ENCODE data around the gene SCGB1D1.

- no peak for TF ChIP-seq POLR2A (IDR thresholded peaks at IDR 0.05)
- TF ChIP-seq, protein P1, sequence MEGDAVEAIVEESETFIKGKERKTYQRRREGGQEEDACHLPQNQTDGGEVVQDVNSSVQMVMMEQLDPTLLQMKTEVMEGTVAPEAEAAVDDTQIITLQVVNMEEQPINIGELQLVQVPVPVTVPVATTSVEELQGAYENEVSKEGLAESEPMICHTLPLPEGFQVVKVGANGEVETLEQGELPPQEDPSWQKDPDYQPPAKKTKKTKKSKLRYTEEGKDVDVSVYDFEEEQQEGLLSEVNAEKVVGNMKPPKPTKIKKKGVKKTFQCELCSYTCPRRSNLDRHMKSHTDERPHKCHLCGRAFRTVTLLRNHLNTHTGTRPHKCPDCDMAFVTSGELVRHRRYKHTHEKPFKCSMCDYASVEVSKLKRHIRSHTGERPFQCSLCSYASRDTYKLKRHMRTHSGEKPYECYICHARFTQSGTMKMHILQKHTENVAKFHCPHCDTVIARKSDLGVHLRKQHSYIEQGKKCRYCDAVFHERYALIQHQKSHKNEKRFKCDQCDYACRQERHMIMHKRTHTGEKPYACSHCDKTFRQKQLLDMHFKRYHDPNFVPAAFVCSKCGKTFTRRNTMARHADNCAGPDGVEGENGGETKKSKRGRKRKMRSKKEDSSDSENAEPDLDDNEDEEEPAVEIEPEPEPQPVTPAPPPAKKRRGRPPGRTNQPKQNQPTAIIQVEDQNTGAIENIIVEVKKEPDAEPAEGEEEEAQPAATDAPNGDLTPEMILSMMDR (IDR thresholded peaks at IDR 0.05) = no peak
These were observed 17.7 kb upstream of the SCGB1D1 start for GRCh38 chr11:62172294-62172693.

Measured in Peyer's patch (tissue), 4 donors.